OCI-M1 (cell line): ENCODE measurements around the gene DHRS7B.
A peak's percentile ranks its signal among the peaks of the same experiment; 100 is the strongest.

Experiments
- DNase-seq: peaks from one replicate; lab custom pipeline; 2025; lab: John Stamatoyannopoulos, UW

DHRS7B gene

GRCh38 chr17:21239680-21240368, 113.1 kb downstream of the DHRS7B start:
- peak; percentile 80 for DNase-seq

- DNase-seq: no peak
Observed at GRCh38 chr17:21240369-21241055, 113.7 kb downstream of the DHRS7B start.
